Neural cell (in vitro differentiated cells): ENCODE data around the gene ERVW-1.
"Not testable (repeated sequence)": the region's sequence is repeated elsewhere in the genome, so short reads cannot be mapped to it uniquely, and the experiment has no call there.

ENCODE experiments used
- EP300 ChIP-seq: fragments of 450-650 bp; conservative IDR thresholded peaks from 2 replicates; pipeline ENCODE4 v1.6.1; 2014; ENCODE audit warnings: antibody characterized with exemption, mild to moderate bottlenecking, moderate library complexity; ENCODE audit not compliant: poor library complexity, severe bottlenecking
- POLR2AphosphoS5 ChIP-seq: IDR thresholded peaks from 2 replicates; pipeline ENCODE4 v1.6.1; 2012
- RAD21 ChIP-seq: fragments of 450-650 bp; conservative IDR thresholded peaks from 2 replicates; pipeline ENCODE4 v1.6.1; 2014; ENCODE audit warnings: antibody characterized with exemption, mild to moderate bottlenecking, moderate library complexity
- TAF1 ChIP-seq: IDR thresholded peaks from 2 replicates; pipeline ENCODE4 v1.6.1; 2012; ENCODE audit warnings: low read depth
- TF ChIP-seq, protein P1 (sequence below): fragments of 450-650 bp; IDR thresholded peaks from 2 replicates; pipeline ENCODE4 v1.5.1; 2014; ENCODE audit warnings: antibody characterized with exemption, mild to moderate bottlenecking, moderate library complexity; ENCODE audit not compliant: poor library complexity, severe bottlenecking

DNA sequence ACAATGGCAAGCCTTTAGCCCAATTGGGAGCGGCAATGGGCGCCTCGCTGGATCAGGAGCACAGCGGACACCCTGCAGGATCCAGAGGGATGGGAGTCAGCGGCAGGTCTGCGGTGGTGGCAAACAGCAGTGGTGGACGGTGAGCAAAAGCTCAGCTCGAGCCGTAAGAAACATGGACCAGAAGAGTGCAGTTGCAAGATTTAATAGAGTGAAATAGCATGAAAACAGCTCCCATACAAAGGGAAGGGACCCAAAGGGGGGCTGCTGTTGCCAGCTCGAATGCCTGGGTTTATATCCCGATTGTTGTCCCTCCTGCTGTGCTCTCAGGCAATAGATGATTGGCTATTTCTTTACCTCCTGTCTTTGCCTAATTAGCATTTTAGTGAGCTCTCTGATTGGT, at the start of gene ERVW-1:
- TF ChIP-seq, protein P1, sequence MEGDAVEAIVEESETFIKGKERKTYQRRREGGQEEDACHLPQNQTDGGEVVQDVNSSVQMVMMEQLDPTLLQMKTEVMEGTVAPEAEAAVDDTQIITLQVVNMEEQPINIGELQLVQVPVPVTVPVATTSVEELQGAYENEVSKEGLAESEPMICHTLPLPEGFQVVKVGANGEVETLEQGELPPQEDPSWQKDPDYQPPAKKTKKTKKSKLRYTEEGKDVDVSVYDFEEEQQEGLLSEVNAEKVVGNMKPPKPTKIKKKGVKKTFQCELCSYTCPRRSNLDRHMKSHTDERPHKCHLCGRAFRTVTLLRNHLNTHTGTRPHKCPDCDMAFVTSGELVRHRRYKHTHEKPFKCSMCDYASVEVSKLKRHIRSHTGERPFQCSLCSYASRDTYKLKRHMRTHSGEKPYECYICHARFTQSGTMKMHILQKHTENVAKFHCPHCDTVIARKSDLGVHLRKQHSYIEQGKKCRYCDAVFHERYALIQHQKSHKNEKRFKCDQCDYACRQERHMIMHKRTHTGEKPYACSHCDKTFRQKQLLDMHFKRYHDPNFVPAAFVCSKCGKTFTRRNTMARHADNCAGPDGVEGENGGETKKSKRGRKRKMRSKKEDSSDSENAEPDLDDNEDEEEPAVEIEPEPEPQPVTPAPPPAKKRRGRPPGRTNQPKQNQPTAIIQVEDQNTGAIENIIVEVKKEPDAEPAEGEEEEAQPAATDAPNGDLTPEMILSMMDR, result not testable (repeated sequence)
- not testable (repeated sequence) for TF ChIP-seq TAF1, POLR2AphosphoS5, RAD21, EP300
